ENCODE data around the gene CORO2B. TPM values are rescaled to one million over a fixed set of nuclear protein-coding genes. Genes with fewer than 3 reads are reported as not detected.
A peak's percentile ranks its signal among the peaks of the same experiment; 100 is the strongest.

CORO2B gene
- total and polyA plus RNA-seq, 4 donors: 2.4 to 12.5 (median 4.3) TPM

- H3K27me3 ChIP-seq (ENCODE audit: control insufficient read depth in 3 of 3, insufficient read depth in 3 of 3, low read length in 2 of 3): no peaks in the 10 kb centered on the region
- WGBS, 2 donors: 91 to 92% methylated on average over 12 of the region's 12 CpGs
- ATAC-seq (ENCODE audit: insufficient read depth, low FRiP score) (no peak), DNase-seq (no peak)
- TF ChIP-seq CTCF (IDR thresholded peaks at IDR 0.05; ENCODE audit: control extremely low read depth, extremely low read depth): no peak
- no peak overlapping the region for H3K4me3 ChIP-seq
- no peaks in the 10 kb centered on the region for H3K36me3 ChIP-seq (ENCODE audit: control insufficient read depth in 4 of 4, insufficient read depth in 4 of 4, low read length in 4 of 4)
- peaks cover 0 to 23% (median 8%) of the 10 kb centered on the region in 5 donors for H3K4me1 ChIP-seq (ENCODE audit: control insufficient read depth in 5 of 5, insufficient read depth in 5 of 5, low read length in 5 of 5)
- no peak overlapping the region for H3K9ac ChIP-seq (ENCODE audit: insufficient read depth in 1 of 2, low read length in 2 of 2)
- H3K27ac ChIP-seq (ENCODE audit: low read depth in 1 of 2, low read length in 1 of 2): no peak overlapping the region
- H3K9me3 ChIP-seq (ENCODE audit: control insufficient read depth in 4 of 4, insufficient read depth in 3 of 4, low read length in 3 of 4): no peaks in the 10 kb centered on the region
Measured at GRCh38 chr15:68583936-68584755, 5.4 kb downstream of the CORO2B start.

- DNase-seq (no peak), ATAC-seq (ENCODE audit: insufficient read depth, low FRiP score) (no peak)
- Histone ChIP-seq H3K9ac (ENCODE audit: insufficient read depth in 1 of 2, low read length in 2 of 2) (no peak overlapping the region), H3K4me3 (no peak overlapping the region), H3K27ac (ENCODE audit: low read depth in 1 of 2, low read length in 1 of 2) (no peak overlapping the region), H3K4me1 (ENCODE audit: control insufficient read depth in 5 of 5, insufficient read depth in 5 of 5, low read length in 5 of 5) (peaks cover 0 to 23% (median 10%) of the 10 kb centered on the region in 5 donors), H3K9me3 (ENCODE audit: control insufficient read depth in 4 of 4, insufficient read depth in 3 of 4, low read length in 3 of 4) (no peaks in the 10 kb centered on the region), H3K27me3 (ENCODE audit: control insufficient read depth in 3 of 3, insufficient read depth in 3 of 3, low read length in 2 of 3) (no peaks in the 10 kb centered on the region), H3K36me3 (ENCODE audit: control insufficient read depth in 4 of 4, insufficient read depth in 4 of 4, low read length in 4 of 4) (no peaks in the 10 kb centered on the region)
- WGBS, 2 donors: 80 to 90% methylated on average over 13 of the region's 13 CpGs
- TF ChIP-seq CTCF (IDR thresholded peaks at IDR 0.05; ENCODE audit: control extremely low read depth, extremely low read depth): no peak
Measured at GRCh38 chr15:68584756-68585573, 6.2 kb downstream of the CORO2B start.

GRCh38 chr15:68585574-68586273 is 6.9 kb downstream of the CORO2B start:
- Histone ChIP-seq H3K4me3 (no peak overlapping the region), H3K9me3 (ENCODE audit: control insufficient read depth in 4 of 4, insufficient read depth in 3 of 4, low read length in 3 of 4) (no peaks in the 10 kb centered on the region), H3K36me3 (ENCODE audit: control insufficient read depth in 4 of 4, insufficient read depth in 4 of 4, low read length in 4 of 4) (no peaks in the 10 kb centered on the region), H3K27me3 (ENCODE audit: control insufficient read depth in 3 of 3, insufficient read depth in 3 of 3, low read length in 2 of 3) (no peaks in the 10 kb centered on the region), H3K27ac (ENCODE audit: low read depth in 1 of 2, low read length in 1 of 2) (peak overlapping the region in 1 of 2 donors; percentile 43), H3K4me1 (ENCODE audit: control insufficient read depth in 5 of 5, insufficient read depth in 5 of 5, low read length in 5 of 5) (peaks cover 0 to 27% (median 11%) of the 10 kb centered on the region in 5 donors), H3K9ac (ENCODE audit: insufficient read depth in 1 of 2, low read length in 2 of 2) (no peak overlapping the region)
- DNase-seq (no peak), ATAC-seq (ENCODE audit: insufficient read depth, low FRiP score) (no peak)
- WGBS, 2 donors: 82 to 87% methylated on average over 8 of the region's 8 CpGs
- no peak for TF ChIP-seq CTCF (IDR thresholded peaks at IDR 0.05; ENCODE audit: control extremely low read depth, extremely low read depth)
